ENCODE data around the gene RPL7L1.
A peak's percentile ranks its signal among the peaks of the same experiment; 100 is the strongest.
"Not testable (repeated sequence)": the region's sequence is repeated elsewhere in the genome, so short reads cannot be mapped to it uniquely, and the experiment has no call there.

RPL7L1 gene

DNA sequence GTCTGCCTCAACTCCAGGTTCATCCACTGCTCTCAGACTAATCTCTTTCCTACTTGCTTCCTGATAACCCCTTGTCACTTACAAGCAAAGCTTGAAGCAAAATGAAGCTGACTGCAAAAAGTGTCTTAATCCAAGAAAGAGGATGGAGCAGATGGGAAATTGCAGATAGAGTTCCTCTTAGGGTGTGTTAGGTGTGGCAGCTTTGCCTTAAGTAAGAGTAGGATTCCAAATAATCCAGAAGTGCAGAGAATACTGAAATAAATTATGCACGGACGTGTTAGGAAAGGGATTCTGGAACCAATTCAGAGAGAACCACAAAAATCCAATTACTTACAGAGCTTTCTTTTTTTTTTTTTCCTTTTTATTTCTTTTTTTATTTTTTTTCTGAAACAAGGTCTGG is 6.1 kb upstream of the RPL7L1 start:
- TF ChIP-seq, protein P1, sequence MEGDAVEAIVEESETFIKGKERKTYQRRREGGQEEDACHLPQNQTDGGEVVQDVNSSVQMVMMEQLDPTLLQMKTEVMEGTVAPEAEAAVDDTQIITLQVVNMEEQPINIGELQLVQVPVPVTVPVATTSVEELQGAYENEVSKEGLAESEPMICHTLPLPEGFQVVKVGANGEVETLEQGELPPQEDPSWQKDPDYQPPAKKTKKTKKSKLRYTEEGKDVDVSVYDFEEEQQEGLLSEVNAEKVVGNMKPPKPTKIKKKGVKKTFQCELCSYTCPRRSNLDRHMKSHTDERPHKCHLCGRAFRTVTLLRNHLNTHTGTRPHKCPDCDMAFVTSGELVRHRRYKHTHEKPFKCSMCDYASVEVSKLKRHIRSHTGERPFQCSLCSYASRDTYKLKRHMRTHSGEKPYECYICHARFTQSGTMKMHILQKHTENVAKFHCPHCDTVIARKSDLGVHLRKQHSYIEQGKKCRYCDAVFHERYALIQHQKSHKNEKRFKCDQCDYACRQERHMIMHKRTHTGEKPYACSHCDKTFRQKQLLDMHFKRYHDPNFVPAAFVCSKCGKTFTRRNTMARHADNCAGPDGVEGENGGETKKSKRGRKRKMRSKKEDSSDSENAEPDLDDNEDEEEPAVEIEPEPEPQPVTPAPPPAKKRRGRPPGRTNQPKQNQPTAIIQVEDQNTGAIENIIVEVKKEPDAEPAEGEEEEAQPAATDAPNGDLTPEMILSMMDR (IDR thresholded peaks at IDR 0.05; ENCODE audit: borderline replicate concordance, insufficient read depth, low read depth, low read length) = no peak

GRCh38 chr6:42877695-42878094 is 1.7 kb upstream of the RPL7L1 start:
- no peak overlapping the region for H3K4me3 ChIP-seq (ENCODE audit: low read depth, low read length)
- TF ChIP-seq, protein P1 (IDR thresholded peaks at IDR 0.05; ENCODE audit: borderline replicate concordance, insufficient read depth, low read depth, low read length) = no peak

More for the DNA sequence above, 6.1 kb upstream of the RPL7L1 start:
- no peak overlapping the region for H3K4me3 ChIP-seq (ENCODE audit: low read depth, low read length)

DNA sequence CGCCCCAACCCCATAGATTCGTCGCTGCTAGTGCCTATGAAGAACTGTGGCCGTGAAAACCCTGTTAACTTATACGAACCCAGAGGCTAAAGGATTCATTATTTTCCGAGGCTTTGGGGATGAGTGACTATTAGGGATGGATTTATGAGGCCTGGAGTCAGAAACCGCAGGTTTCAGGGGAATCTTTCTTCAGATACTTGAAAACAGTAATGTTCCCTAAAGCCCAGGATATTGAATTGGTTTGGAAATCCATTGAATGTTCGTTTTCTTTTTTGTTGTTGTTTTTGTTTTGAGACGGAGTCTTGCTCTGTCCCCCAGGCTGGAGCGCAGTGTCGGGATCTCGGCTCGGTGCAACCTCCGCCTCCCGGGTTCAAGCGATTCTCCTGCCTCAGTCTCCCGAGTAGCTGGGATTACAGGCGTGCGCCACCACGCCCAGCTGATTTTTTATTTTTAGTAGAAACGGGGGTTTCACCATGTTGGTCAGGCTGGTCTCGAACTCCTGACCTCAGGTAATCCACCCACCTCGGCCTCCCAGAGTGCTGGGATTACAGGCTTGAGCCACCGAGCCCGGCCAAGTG is 913 bp downstream of the RPL7L1 start:
- peak overlapping the region; percentile 56 for H3K4me3 ChIP-seq (ENCODE audit: low read depth, low read length)

DNA sequence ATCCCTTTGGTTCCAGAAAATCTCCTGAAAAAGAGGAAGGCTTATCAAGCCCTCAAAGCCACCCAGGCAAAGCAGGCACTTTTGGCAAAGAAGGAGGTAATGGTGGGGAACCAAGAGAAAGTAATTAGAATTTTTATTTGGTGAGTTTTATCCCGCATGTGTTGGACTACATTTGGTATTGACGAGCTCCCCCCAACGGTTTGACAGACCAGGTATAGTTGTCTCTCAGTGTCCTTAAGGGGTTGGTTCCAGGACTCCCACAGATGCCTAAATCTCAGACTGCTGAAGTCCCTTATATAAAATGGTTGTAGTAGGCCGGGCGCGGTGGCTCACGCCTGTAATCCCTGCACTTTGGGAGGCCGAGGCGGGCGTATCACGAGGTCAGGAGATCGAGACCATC is 1.5 kb downstream of the RPL7L1 start:
- peak overlapping the region; percentile 56 for H3K4me3 ChIP-seq (ENCODE audit: low read depth, low read length)

- TF ChIP-seq, protein P1 (IDR thresholded peaks at IDR 0.05; ENCODE audit: borderline replicate concordance, insufficient read depth, low read depth, low read length) = no peak
- no peak overlapping the region for H3K4me3 ChIP-seq (ENCODE audit: low read depth, low read length)
These were observed 6.3 kb downstream of the RPL7L1 start for GRCh38 chr6:42885702-42886101.

DNA sequence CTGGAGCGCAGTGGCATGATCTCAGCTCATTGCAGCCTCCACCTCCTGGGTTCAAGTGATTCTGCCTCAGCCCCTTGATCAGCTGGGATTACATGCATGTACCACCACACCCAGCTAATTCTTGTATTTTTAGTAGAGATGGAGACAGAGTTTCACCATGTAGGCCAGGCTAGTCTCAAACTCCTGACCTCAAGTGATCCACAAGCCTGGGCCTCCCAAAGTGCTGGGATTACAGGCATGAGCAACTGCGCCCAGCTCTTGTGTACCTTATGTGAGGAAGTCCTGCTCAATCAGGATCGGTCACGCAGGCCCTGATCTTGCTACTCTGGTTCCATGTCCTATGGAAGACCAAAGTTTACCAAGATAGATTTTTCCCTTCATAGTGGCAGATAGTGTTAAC is 8.8 kb downstream of the RPL7L1 start:
- H3K4me3 ChIP-seq (ENCODE audit: low read depth, low read length) = not testable (repeated sequence)

DNA sequence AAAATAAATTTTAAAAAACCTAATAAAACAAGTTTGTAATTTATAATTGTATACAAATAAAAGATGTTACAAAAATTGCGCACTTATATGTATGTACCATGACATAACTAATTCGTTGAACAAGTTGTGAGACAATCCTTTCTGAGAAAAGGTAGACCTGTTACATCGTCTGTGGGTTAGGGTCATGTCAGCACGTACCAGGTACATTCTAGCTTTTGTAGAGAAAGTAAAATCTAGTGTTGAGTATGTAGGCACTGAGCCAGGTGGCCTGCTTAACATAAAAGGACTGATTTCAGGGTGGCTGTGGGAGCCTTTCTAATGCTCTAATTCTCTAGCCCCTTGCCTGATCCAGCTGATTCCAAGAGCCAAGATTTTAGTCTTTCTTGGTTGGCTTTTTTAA is 10.4 kb downstream of the RPL7L1 start:
- H3K4me3 ChIP-seq (ENCODE audit: low read depth, low read length) = peak overlapping the region; percentile 59
- TF ChIP-seq, protein P1 (IDR thresholded peaks at IDR 0.05; ENCODE audit: borderline replicate concordance, insufficient read depth, low read depth, low read length) = no peak

- H3K4me3 ChIP-seq (ENCODE audit: low read depth, low read length) = peak overlapping the region; percentile 59
- TF ChIP-seq, protein P1 (IDR thresholded peaks at IDR 0.05; ENCODE audit: borderline replicate concordance, insufficient read depth, low read depth, low read length) = no peak
These were observed 11.1 kb downstream of the RPL7L1 start for GRCh38 chr6:42890311-42891198.
